MM.1S (cell line): Measurements from ENCODE around the gene SLC7A6.

ENCODE experiments used
- DNase-seq: peaks from one replicate; pipeline ENCODE4 v3.0.0-alpha.2; 2015
- H2AFZ ChIP-seq: fragments of 300-600 bp; sonication (generic); 2 replicates; pipeline ENCODE4 v1.6.0; 2016; ENCODE audit warnings: antibody characterized with exemption, low read length
- H3F3A ChIP-seq: fragments of 300-600 bp; sonication (generic); 2 replicates; pipeline ENCODE4 v1.6.1; 2016; ENCODE audit warnings: mild to moderate bottlenecking, antibody characterized with exemption, low read length, moderate library complexity, mixed read lengths; ENCODE audit not compliant: insufficient read depth
- H3K27ac ChIP-seq: fragments of 300-600 bp; sonication (generic); 2 replicates; pipeline ENCODE4 v1.5.1; 2016; ENCODE audit warnings: mild to moderate bottlenecking, low read length
- H3K27me3 ChIP-seq: fragments of 300-600 bp; sonication (generic); replicated peaks from 2 replicates; pipeline ENCODE4 v1.6.0; 2016; ENCODE audit warnings: low read length; ENCODE audit not compliant: insufficient read depth
- H3K36me3 ChIP-seq: fragments of 300-600 bp; sonication (generic); replicated peaks from 2 replicates; pipeline ENCODE4 v1.6.1; 2016; ENCODE audit warnings: mild to moderate bottlenecking, low read length, mixed read lengths; ENCODE audit not compliant: insufficient read depth
- H3K4me1 ChIP-seq: fragments of 300-600 bp; sonication (generic); 2 replicates; pipeline ENCODE4 v1.6.1; 2016; ENCODE audit warnings: low read length, mixed read lengths
- H3K4me2 ChIP-seq: fragments of 300-600 bp; sonication (generic); 2 replicates; pipeline ENCODE4 v1.6.0; 2016; ENCODE audit warnings: low read depth, low read length
- H3K4me3 ChIP-seq: fragments of 300-600 bp; sonication (generic); 2 replicates; pipeline ENCODE4 v1.5.1; 2016; ENCODE audit warnings: low read length, mixed read lengths
- H3K79me2 ChIP-seq: fragments of 300-600 bp; sonication (generic); 2 replicates; pipeline ENCODE4 v1.6.1; 2016; ENCODE audit warnings: mixed run types, low read length, mixed read lengths
- H3K9ac ChIP-seq: fragments of 300-600 bp; sonication (generic); 2 replicates; pipeline ENCODE4 v1.6.1; 2016; ENCODE audit warnings: low read length, mixed read lengths
- H3K9me2 ChIP-seq: fragments of 300-600 bp; sonication (generic); replicated peaks from 2 replicates; pipeline ENCODE4 v1.6.1; 2016; ENCODE audit warnings: mild to moderate bottlenecking, low read length, mixed read lengths; ENCODE audit not compliant: insufficient read depth
- H3K9me3 ChIP-seq: fragments of 300-600 bp; sonication (generic); replicated peaks from 2 replicates; pipeline ENCODE4 v1.6.1; 2016; ENCODE audit warnings: mild to moderate bottlenecking, low read length, mixed read lengths; ENCODE audit not compliant: insufficient read depth
- H4K20me1 ChIP-seq: fragments of 300-600 bp; sonication (generic); 2 replicates; pipeline ENCODE4 v1.6.1; 2016; ENCODE audit warnings: mild to moderate bottlenecking, low read length, moderate library complexity, mixed read lengths; ENCODE audit not compliant: insufficient read depth
- EZH2 ChIP-seq: fragments of 300-600 bp; sonication (generic); optimal IDR thresholded peaks from 2 replicates; pipeline ENCODE3; 2017; ENCODE audit warnings: low read depth, mild to moderate bottlenecking, antibody characterized with exemption, low read length, mixed read lengths
- EZH2phosphoT487 ChIP-seq: fragments of 300-600 bp; sonication (generic); IDR thresholded peaks from 2 replicates; pipeline ENCODE4 v1.6.1; 2018; ENCODE audit warnings: antibody characterized with exemption, low read length
- TF ChIP-seq, protein P1 (sequence below): fragments of 300-600 bp; sonication (generic); IDR thresholded peaks from 2 replicates; pipeline ENCODE4 v1.5.1; 2016; ENCODE audit warnings: antibody characterized with exemption, low read length, mixed read lengths

Gene SLC7A6

DNA sequence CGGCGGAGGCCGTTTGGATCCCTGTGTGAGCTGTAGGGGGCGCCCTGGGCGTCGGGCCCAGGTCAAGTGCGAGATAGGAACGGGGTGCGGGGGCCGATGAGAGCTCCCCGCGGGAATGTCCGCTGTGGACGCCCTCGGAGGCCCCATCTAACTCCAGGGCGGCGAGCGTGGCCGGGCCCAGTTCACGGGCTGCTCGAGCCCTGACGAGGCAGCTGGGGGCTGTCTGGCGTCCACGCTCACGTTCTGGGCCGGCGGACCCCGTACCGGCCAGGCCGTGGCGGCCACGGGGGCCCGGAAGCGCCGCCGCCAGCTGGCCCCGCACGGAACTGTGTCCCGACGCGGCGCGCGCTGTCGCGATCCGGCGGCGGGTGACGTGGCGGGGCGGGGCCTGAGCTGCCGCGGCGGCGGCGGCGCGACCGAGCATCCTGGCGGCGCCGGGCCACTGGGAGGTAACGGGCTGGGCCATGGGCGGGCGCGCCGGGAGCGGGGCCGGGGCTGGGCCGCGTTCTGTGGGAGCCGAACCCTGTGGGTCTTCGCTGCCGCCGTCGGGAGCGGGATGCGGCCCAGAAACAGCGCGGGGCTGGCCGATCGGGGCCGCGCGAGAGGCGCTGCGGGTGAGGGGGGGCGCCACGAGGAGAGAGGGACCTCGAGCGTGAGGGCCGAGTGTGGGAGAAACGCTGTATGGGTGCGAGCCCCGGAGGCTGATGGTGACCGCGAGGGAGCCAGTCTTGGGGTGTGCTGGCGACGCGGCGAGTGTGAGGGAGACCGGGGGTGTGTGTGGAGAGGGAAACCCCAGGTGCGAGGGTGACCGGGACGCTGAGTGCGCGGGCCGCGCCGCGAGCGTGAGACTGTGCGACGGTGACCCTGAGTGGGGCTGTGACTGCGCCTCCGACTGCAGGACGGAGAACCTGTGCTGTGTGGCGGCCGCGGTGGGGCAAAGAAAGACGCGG, at the start of gene SLC7A6:
TSS of gene SLC7A6 (plus strand) at position 399 of the 950 bp plus-strand sequence. CDS start 10,201 bp downstream, outside the sequence.
- no peaks in the 10 kb centered on the region for H3K27me3 ChIP-seq
- peaks cover 89% of the 10 kb centered on the region for H3K79me2 ChIP-seq
- peaks cover 27% of the 10 kb centered on the region for H3F3A ChIP-seq
- no peaks in the 10 kb centered on the region for H3K9me3 ChIP-seq
- H3K4me1 ChIP-seq = peaks cover 42% of the 10 kb centered on the region
- H2AFZ ChIP-seq = peak within 1 kb of the TSS; percentile 63
- peaks cover 10% of the 10 kb centered on the region for H3K36me3 ChIP-seq
- TF ChIP-seq, protein P1, sequence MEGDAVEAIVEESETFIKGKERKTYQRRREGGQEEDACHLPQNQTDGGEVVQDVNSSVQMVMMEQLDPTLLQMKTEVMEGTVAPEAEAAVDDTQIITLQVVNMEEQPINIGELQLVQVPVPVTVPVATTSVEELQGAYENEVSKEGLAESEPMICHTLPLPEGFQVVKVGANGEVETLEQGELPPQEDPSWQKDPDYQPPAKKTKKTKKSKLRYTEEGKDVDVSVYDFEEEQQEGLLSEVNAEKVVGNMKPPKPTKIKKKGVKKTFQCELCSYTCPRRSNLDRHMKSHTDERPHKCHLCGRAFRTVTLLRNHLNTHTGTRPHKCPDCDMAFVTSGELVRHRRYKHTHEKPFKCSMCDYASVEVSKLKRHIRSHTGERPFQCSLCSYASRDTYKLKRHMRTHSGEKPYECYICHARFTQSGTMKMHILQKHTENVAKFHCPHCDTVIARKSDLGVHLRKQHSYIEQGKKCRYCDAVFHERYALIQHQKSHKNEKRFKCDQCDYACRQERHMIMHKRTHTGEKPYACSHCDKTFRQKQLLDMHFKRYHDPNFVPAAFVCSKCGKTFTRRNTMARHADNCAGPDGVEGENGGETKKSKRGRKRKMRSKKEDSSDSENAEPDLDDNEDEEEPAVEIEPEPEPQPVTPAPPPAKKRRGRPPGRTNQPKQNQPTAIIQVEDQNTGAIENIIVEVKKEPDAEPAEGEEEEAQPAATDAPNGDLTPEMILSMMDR = peak; percentile 86
- TF ChIP-seq EZH2phosphoT487 = no peak
- H3K9me2 ChIP-seq = no peaks in the 10 kb centered on the region
- peak within 1 kb of the TSS; percentile 96 for H3K4me2 ChIP-seq
- no peaks in the 10 kb centered on the region for H4K20me1 ChIP-seq
- DNase-seq = peak; percentile 84
- peak within 1 kb of the TSS; percentile 94 for H3K4me3 ChIP-seq
- peak within 1 kb of the TSS; percentile 75 for H3K27ac ChIP-seq
- H3K9ac ChIP-seq = peak within 1 kb of the TSS; percentile 89

DNA sequence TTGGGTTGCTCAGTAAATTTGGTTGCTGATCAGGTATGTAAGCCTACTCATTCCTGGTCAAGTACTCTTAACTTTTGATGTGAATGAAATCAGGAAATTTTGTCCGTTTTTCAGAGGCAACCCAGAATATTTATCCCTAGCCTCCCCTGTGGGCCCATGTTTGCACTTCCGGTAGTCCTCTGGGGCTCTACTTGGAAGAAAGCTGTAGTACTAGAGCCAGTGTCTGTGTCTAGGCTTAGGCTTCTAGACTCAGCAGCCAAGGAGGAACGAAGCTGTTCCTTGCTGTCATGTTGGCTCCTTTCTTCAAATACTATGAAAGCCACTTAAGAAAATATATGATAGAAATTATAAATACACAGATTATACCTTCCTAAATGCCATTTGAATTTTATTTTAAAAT, 49.6 kb upstream of the SLC7A6 start:
- H3K27ac ChIP-seq = no peak overlapping the region
- no peaks in the 10 kb centered on the region for H3K27me3 ChIP-seq
- H2AFZ ChIP-seq = no peak overlapping the region
- H3K9me3 ChIP-seq = no peaks in the 10 kb centered on the region
- H3K9ac ChIP-seq = no peak overlapping the region
- no peaks in the 10 kb centered on the region for H3K4me1 ChIP-seq
- H3K4me3 ChIP-seq = no peak overlapping the region
- no peaks in the 10 kb centered on the region for H3K9me2 ChIP-seq
- no peaks in the 10 kb centered on the region for H3K36me3 ChIP-seq
- no peaks in the 10 kb centered on the region for H3F3A ChIP-seq
- no peak for TF ChIP-seq EZH2
- TF ChIP-seq, protein P1 = no peak
- TF ChIP-seq EZH2phosphoT487 = no peak
- no peaks in the 10 kb centered on the region for H3K79me2 ChIP-seq
- no peak for DNase-seq
- no peak overlapping the region for H3K4me2 ChIP-seq
- no peaks in the 10 kb centered on the region for H4K20me1 ChIP-seq

DNA sequence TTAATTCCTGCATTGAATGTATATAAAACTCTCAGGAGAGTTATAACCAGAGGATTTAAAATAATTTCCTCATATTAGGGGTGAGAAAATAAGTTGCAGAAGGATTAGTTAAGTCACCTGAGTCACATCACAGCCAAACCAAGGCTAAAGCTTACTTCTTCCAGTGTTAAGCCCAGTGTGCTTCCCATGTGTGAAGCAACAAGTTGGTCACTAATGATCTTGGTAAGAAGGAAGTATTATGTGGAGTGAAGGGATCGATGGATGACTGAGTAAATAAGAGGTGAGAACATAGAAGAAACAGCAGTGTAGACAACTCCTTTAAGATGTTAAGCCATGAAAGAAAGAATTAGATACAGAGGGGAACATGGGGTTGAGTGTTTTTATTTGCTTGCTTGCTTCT, 49.0 kb upstream of the SLC7A6 start:
- no peaks in the 10 kb centered on the region for H4K20me1 ChIP-seq
- H3K9me2 ChIP-seq = no peaks in the 10 kb centered on the region
- H3K9ac ChIP-seq = no peak overlapping the region
- H3K79me2 ChIP-seq = no peaks in the 10 kb centered on the region
- no peaks in the 10 kb centered on the region for H3K9me3 ChIP-seq
- H3K4me3 ChIP-seq = no peak overlapping the region
- no peaks in the 10 kb centered on the region for H3K27me3 ChIP-seq
- H3K4me2 ChIP-seq = no peak overlapping the region
- no peak for DNase-seq
- no peak overlapping the region for H3K27ac ChIP-seq
- no peak overlapping the region for H2AFZ ChIP-seq
- H3K4me1 ChIP-seq = no peaks in the 10 kb centered on the region
- TF ChIP-seq EZH2phosphoT487 = no peak
- TF ChIP-seq, protein P1 = no peak
- no peak for TF ChIP-seq EZH2
- H3F3A ChIP-seq = no peaks in the 10 kb centered on the region
- no peaks in the 10 kb centered on the region for H3K36me3 ChIP-seq
